C1 segment of cervical spinal cord (tissue), 14 donors: ENCODE measurements around the gene GRPR.

ENCODE experiments used
- DNase-seq, 14 donors: peaks; one replicate each; lab custom pipeline; 2025; lab: John Stamatoyannopoulos, UW

The GRPR gene

DNA sequence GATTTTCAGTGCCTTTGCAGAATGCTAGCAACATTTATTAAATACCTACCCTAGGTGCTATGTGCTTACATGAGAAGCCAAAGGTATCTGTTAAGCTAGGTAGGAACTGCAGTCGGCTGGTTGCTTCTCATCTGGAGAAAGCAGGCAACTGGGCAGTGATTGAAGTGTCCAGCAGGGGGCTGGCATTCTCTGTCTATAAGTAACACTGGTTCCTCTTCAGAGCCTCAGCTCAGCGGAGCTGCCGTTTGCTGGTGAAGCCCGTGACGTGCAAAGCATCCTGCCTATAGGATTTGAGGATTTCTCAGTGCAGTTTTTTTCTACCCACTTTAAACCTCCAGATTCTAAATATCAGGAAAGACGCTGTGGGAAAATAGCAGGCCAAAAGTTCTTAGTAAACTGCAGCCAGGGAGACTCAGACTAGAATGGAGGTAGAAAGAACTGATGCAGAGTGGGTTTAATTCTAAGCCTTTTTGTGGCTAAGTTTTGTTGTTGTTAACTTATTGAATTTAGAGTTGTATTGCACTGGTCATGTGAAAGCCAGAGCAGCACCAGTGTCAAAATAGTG lies at the start of gene GRPR:
TSS of gene GRPR (plus strand) at position 344 of the 565 bp plus-strand sequence. CDS start 389 bp downstream, outside the sequence.
- peak in 9 of 14 donors; percentile 0 to 46 (median 10) for DNase-seq

DNA sequence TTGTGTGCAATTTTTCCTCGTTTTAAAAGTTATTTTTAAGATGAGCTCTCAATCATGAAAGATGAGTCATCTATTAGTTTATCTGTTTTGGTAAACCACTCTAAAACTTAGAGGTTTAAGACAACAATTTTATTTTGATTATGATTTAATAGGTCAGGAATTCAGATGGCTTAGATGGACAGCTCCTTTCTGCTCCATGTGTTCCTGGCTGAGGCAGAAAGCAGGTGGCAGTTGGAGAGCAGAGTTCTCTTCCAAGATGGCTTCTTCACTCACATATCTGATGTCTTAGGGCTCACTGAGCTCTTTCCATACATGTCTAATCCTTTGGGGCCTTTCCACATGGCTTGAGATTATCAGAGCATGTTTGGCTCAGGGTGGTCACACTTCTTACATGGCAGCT lies 48.3 kb upstream of the GRPR start:
- no peak for DNase-seq

DNA sequence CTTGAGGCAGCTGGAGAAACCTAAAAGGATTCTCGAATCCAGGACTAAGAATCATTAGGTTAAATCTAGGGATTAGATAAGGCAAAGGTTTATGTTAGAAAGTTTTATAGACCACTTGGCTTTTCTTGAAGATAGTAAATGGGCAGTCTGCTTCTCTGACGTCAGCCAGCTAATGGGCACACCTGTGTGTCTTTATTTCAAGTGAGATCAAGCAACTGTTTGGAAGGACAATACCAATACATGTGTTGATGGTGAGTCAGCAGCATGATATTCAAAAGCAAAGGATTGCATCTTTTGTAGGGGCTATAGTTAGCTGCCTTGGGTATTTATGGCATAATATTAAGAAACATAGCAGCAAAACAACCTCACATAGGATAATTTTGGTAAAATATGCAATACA lies 46.5 kb upstream of the GRPR start:
- no peak for DNase-seq

DNA sequence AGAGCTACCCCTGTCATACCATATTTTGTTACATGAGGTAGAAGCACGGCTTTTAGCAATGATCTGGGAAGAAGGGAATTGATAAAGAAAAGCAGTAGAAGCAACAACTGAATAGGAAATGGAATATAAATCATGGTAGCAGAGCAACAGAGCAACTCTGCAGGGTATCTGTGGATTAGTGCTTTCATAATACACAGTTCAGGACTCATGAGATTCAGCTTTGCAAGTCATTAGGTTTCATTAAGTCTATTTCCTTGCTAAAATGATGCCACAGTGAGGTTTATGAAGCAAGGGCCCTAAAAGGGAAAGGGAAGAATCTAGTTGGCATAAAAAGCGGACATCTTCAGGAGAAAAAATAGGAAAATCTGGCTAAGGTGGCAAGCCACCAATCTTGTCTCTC lies 45.6 kb upstream of the GRPR start:
- no peak for DNase-seq

DNA sequence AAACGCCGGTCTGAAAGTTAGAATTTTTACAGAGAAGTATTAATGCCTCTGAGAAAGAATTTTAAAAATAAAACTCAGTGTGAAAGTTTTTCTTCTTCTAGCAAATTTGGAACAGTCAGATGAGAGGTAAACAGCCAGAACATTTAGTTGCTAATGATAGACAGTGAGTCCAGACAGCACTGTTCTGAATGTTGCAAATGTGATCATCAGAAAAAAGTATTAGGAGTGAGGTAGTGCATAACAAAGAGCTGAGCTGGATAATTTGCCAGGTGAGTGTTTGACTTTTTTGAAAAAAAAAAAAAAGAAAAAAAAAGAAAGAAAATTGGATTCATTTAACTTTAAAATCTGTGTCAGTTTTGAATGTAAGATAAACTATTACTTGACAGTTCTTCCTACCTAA lies 42.0 kb upstream of the GRPR start:
- DNase-seq, result no peak

DNA sequence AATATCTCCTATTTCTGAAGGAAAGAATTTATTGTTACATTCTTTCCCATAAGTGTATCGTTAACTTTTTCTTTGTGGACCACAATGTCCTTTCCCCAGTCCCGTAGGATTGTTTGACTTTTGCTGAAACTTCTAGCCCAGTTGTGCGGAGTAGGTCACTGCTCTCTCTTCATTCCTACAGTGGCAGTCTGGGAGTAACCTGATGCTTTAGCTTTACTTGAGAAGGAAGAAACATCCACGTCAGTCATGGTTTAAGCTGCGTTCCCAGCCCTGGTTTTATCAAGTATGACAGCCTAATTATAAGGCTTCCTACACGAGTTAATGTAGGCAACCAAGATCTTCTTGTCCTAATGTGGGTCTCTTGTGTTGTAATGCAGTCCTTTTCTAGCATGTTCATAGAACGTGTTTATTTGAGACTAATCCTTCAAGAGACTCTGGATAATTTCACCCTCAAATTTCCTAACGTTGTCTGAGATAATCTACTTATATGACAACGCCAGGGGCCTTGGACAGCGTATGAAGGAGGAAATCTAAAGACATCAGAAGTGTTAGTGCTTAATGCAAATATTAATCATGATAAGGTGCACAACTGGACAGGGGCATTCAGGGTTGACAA lies 40.8 kb upstream of the GRPR start:
- DNase-seq, result no peak

DNA sequence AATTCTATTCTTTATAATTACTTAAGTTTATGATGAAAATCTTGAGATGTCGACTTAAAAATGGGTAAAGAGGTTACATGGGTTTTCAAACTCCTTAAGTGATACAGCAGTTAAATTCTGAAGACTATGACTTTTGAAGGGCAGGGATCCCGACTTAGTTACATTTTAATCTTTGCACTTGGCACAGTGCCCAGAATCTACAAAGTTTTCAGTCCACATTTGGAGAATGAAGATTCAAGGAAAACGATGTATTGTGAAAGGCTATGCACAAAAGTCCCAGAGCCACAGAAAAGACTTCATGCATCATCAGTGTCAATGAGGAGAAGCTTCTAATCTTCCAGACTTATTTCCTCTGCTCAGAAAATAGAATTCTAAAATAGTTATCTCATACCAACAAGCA lies 36.3 kb upstream of the GRPR start:
- no peak for DNase-seq

DNA sequence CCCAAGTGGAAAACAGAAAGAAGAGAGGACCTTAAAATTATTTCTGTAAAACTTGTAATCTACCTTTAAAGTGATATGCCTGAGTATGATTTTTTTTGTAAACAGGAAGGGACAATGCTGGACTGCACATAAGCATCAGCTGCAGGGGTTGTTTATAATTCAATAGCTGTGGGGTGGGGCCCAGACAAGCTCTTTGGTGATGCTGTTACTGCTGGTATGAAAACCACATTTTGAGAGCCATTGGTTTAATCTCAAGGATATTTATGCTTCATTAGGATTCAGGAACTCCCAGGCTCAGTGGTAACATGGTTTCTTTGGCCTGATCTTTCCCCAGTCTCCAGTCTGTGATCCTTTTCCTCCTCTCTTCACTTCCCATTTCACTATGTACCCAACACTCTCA lies 34.3 kb upstream of the GRPR start:
- no peak for DNase-seq

DNA sequence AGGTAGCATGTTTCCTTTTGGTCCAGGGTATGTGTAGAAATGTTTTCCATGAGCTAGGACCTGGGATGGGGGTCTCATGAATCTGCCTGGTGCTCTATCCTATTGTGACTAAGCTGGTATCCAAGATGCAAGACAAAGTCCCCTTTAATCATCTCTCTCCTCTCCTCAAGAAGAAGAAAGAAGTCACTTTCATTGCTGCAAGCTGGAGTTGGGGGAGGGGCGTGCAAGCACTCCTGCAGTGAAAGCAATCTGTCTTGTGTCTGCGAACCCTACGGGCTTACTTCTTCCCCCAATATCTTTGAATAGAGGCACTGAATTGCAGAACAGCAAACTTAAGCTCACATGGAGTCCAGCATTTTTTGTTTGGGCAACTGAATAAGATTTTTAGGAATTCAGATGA lies 27.2 kb upstream of the GRPR start:
- DNase-seq, result no peak

DNA sequence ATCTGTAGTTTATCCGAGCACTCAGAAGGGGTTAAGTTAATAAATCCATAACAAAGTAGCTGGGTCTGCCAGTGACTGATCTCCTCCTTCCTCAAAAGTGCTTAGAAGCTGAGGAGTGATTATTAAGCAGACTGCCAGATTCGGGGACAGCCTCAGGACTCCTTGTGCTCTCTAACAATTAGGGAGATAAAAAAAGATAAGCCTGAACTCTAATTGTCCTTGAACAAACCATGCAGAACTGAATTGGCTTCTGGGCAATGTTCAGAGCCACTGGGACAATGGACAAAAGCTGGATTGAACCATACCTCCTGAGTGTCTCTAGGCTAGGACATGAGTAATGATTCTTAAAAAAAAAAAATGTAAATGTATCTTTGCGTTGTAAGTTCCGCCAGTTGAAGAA lies 22.7 kb upstream of the GRPR start:
- no peak for DNase-seq

DNA sequence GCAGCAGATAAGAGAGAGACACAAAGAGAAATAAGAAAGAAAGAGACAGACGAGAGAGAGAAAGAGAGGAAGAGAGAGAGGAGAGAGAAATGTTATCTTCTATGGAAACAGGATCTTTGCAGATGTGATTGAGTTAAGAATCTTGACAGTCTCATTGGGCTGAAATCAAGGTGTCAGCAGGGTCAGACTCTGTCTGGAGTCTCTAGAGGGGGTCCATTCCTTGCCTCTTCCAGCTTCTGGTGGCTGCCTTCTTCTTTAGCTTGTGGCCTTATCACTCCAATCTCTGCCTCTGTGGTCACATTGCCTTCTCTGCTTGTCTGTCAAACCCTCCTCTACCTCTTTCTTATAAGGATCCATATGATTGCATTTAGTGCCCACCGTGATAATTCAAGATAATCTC lies 21.8 kb upstream of the GRPR start:
- DNase-seq, result no peak

DNA sequence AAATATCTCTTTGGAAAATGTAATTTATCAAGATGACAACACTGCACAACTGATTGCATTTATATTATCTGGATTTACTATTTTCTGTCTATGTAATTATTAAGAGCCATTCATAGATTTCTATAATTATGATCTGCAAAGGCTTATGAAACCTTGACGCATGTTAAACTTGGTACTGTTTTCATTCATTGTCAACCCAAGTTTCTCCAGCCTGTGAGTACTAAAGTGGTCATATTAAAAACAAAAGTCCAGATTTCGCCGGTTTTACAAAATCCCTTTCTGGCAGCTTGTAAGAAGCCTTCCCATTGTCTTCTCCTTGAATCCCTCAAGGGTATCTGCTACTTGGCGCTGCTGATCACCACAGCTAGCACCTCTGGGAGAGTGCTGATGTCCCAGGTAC lies 19.7 kb upstream of the GRPR start:
- DNase-seq, result no peak

DNA sequence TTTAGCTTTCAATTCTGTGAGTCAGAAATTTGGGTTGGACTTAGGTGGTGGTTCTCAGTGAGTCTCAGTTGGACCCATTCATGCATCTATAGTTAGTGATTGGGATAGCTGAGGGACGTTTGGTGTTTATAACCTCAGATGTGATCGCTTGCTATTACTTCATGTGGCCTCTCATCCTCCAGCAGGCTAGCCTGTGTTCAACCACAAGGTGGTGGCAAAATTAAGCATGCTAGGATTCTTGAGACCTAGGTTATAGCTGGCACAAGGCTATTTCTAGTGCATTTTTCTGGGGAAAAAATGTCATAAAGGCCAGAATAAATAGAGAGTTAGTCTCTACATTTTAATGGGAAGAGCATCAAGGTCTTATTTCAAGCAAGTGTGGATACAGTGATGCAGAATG lies 10.9 kb upstream of the GRPR start:
- DNase-seq, result no peak

DNA sequence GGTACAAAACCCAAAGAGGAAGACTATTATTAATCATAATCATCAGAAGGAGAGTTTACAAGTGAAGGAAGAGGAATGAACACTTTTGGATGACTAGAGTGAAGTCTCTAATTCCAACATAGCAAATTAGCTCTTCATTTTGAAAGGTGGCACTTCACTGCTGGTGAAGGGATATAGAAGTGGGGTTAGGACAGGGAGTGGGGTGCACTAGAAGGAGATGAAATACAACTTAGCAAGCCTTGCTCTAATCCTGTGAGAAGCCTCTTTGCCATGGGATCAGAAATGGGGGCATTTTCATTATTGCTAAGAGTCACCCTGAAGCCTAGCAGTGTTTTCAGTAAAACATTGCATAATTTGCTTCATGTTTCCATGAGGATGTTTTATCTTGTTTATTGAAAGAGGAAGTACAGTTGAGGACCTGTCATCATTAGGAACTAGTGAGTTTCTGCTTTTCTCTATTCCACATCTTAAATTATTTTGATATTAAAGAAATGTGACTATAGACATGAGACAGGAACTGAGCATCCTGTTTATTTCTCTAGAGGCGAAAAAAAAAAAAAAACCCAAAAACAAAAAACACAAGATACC lies 9.3 kb upstream of the GRPR start:
- no peak for DNase-seq

DNA sequence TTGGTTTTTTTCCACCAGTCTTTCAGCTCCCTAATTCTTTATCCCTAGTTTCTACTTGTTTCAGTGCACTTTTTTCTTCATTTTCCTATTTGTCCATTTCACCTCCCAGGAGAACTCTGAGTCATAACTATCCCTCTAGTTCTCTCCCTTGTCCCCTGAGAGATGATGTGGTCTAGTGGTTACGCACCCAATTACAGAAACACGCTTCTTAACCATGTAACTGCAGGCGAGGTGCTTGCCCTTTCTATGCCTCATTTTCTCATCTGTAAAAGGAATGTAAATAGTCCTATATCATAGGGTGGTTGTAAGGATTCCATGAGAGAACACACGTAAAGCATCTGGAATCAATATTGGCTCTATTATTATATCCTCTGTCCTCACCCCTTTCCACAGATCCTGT lies 8.8 kb upstream of the GRPR start:
- DNase-seq, result no peak

DNA sequence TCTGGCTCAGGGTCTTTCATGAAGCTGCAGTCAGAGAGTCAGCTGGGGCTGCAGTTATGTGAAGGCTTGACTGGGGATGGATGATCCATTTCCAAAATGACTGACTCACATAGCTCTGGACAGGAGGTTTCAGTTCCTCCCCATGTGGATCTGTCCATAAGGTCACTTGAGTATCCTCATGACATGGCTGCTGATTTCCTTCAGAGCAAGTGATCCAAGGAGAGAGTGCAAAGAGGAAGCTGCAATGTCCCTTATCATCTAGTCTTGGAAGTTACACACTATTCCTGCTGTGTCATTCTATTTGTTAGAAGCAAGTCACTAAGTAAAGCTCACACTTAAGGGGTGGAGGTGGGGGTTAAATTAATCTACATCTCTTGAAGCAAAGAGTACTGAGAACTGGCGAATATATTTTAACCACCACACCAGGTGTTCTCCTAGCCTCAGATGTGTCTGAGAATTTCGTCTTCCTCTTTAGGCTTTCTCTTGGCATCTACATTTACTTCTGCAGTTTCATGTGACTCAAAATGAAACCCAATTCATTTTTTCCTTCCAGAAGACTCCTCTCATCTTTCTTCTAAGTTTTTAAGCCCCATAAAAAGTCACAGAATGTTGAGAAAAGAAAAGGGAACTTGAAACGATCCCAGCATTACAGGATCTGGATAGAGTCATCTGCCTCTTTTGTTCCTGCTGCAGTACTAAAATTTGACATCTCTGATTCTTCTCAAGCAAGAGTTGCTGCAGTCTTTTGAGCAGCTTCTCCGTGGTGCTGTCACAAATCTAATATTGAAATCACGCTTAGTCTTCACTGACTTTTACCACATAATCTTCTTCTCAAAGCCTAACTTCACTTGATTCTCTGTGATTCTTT lies 3.8 kb upstream of the GRPR start:
- no peak for DNase-seq

DNA sequence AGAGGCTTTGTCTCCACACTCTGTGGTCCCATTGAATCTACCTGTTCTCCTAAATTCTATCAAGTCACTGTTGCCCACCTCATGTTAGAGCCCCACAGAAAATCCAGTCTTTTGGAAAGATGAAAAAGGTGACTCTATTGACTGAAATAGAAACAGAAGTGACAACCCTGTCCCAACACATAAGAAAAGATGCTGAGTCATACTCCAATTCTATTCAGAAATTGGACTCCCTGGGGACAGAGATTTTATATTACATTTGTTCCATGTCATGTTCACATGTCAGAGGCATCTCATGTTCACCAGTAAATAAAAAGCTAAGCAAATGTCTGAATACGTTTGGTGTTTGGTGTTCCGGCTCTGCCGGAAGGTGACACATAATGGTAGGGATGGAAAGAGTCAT lies 2.9 kb upstream of the GRPR start:
- DNase-seq, result no peak

DNA sequence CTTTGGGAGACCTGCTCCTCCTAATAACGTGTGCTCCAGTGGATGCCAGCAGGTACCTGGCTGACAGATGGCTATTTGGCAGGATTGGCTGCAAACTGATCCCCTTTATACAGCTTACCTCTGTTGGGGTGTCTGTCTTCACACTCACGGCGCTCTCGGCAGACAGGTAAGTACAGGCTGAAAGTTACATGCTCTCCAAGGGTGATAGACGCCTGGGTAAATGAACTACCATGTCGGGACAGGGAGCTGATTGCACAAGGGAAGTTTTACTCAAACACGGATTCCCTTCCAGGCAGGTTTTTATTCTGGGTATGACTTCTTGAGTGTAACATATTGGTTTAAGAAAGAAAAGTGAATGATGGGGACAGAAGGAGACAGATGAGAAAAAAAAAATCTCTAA lies 836 bp downstream of the GRPR start:
- no peak for DNase-seq

DNA sequence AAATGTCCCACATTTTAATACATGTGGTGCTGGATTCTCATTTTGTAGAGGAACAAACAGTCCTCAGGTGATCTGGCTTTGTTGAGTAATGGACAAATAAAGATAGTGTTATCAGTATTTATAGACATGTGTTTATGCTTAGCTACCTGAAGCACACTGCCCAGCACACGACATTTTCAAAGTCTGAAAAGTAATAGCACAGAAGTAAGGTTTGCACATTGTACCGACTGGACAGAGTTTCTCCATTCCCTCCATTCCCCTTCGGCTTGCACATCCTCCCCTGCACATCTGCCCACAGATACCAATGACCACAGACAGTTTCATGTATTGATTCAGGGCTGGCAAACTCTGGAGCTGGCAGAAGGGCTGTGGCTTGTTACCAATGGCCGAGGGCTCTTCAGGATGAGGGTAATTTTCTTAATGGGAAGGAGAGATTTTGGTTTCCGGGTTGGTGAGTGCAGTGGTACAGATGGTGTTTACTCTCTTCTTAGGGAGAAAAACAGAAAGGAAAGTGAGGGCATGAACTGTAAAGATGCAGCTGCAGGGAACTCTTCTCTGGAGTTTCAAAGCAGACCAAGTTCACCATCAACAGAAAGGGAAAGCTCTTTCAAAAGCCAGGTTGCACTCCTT lies 2.3 kb downstream of the GRPR start:
- no peak for DNase-seq

DNA sequence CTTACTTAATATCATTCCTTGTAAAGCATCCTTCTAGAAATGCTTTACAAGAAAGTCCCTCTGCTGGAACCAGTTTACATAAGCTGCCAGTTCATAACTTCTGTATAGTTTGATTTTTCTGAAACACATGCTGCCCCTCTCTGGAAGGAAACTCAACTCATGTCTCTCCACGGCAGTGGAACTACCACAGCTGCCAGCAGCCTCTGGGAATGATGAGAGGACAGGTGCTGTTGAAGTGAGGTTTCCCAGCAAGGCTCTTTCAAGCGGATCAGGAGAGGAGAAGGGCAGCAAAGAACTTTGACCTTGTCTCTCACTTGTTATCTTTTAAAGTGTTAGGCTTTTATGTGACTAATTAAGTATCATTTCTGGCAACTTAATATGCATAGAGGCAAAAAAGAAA lies 7.3 kb downstream of the GRPR start:
- DNase-seq, result no peak

DNA sequence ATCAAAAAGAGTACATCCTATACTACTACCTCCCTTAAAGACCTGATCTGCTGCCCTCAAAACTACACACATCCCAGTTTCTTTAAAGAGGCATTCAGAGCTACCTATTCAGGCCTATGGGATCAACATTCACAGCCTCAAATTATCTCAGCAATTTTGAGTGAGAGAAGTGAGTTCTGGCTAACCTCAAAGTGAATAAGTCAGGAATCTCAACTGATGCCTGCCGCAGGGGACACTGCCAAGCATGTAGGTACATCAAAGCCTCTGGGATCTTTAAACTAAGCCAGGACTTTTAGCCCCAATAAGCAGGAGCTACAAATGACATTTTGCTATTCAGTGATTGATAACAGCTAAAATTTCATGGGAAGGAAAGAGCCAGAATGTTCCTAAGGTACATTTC lies 11.6 kb downstream of the GRPR start:
- no peak for DNase-seq

DNA sequence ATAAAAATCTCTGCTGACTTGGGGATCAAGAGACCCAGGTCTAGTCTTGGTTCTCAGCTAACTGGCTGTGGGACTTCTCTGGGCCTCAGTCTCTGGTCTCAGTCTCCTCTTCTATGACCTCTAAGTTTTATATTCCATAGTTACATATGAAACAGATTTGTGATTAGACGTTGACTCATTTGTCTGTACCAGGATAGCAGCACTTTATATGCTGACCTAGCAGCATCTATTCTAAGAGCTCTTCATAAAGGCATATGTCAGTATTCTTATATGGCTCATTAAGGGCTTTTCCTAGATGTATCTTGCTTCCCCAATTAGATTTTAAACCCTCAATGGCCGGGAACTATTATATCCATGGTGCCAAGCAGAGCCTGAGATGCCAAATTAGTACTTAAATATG lies 12.7 kb downstream of the GRPR start:
- DNase-seq, result no peak
